ENCODE data around the gene ASIC4. TPM values are rescaled to one million over a fixed set of nuclear protein-coding genes. Genes with fewer than 3 reads are reported as not detected.
A peak's percentile ranks its signal among the peaks of the same experiment; 100 is the strongest.

ASIC4 gene
- total RNA-seq, 4 donors from 2014 or later: not detected

GRCh38 chr2:219560037-219560892 is 46.0 kb downstream of the ASIC4 start:
- TF ChIP-seq POLR2A (IDR thresholded peaks at IDR 0.05): no peak
- peak; percentile 21 to 85 (median 34) for TF ChIP-seq CTCF (IDR thresholded peaks at IDR 0.05)
- no peak overlapping the region for H3K27ac ChIP-seq
- WGBS, 2 donors: 33 to 40% methylated on average over 4 to 5 of the region's 8 CpGs
- H3K27me3 ChIP-seq: no peaks in the 10 kb centered on the region
- H3K36me3 ChIP-seq: peaks cover 0 to 26% (median 0%) of the 10 kb centered on the region in 3 donors
- intact Hi-C loops (cut with DNase I): no loop called here
- peaks cover 0 to 7% (median 0%) of the 10 kb centered on the region in 3 donors for H3K4me1 ChIP-seq
- H3K4me3 ChIP-seq: no peak overlapping the region
- H3K9me3 ChIP-seq: no peaks in the 10 kb centered on the region
- no peak for DNase-seq

- intact Hi-C loops (cut with DNase I): no loop called here
- WGBS, 2 donors: 69 to 75% methylated on average over 2 to 3 of the region's 3 CpGs
- Histone ChIP-seq H3K9me3 (no peaks in the 10 kb centered on the region), H3K27me3 (no peaks in the 10 kb centered on the region), H3K4me3 (no peak overlapping the region), H3K27ac (no peak overlapping the region), H3K4me1 (peaks cover 0 to 7% (median 0%) of the 10 kb centered on the region in 3 donors), H3K36me3 (peaks cover 0 to 25% (median 0%) of the 10 kb centered on the region in 3 donors)
- no peak for DNase-seq
- TF ChIP-seq POLR2A (IDR thresholded peaks at IDR 0.05): no peak
- no peak for TF ChIP-seq CTCF (IDR thresholded peaks at IDR 0.05)
Measured at GRCh38 chr2:219560893-219561178, 46.6 kb downstream of the ASIC4 start.

- 78 to 82% methylated on average over 16 to 22 of the region's 24 CpGs for WGBS, 2 donors
- H3K36me3 ChIP-seq: peaks cover 0 to 27% (median 0%) of the 10 kb centered on the region in 3 donors
- no peak for TF ChIP-seq POLR2A (IDR thresholded peaks at IDR 0.05)
- no peak for TF ChIP-seq CTCF (IDR thresholded peaks at IDR 0.05)
- H3K9me3 ChIP-seq: no peaks in the 10 kb centered on the region
- H3K4me3 ChIP-seq: no peak overlapping the region
- intact Hi-C loops (cut with DNase I): no loop called here
- DNase-seq: no peak
- H3K27me3 ChIP-seq: no peaks in the 10 kb centered on the region
- no peak overlapping the region for H3K27ac ChIP-seq
- H3K4me1 ChIP-seq: peaks cover 0 to 7% (median 0%) of the 10 kb centered on the region in 3 donors
Measured at GRCh38 chr2:219561179-219562048, 47.1 kb downstream of the ASIC4 start.

- no peak for TF ChIP-seq CTCF (IDR thresholded peaks at IDR 0.05)
- Histone ChIP-seq H3K4me1 (peaks cover 0 to 7% (median 0%) of the 10 kb centered on the region in 3 donors), H3K4me3 (no peak overlapping the region), H3K27me3 (no peaks in the 10 kb centered on the region), H3K36me3 (peaks cover 0 to 36% (median 0%) of the 10 kb centered on the region in 3 donors), H3K27ac (no peak overlapping the region), H3K9me3 (no peaks in the 10 kb centered on the region)
- DNase-seq: no peak
- WGBS, 2 donors: 73 to 79% methylated on average over 5 to 22 of the region's 35 CpGs
- intact Hi-C loops (cut with DNase I): no loop called here
Measured at GRCh38 chr2:219562049-219563020, 48.1 kb downstream of the ASIC4 start.
